Subcutaneous adipose tissue (tissue), 4 donors: ENCODE data around the gene TMEM182. TPM values are rescaled to one million over a fixed set of nuclear protein-coding genes. Genes with fewer than 3 reads are reported as not detected.

ENCODE experiments used
- total RNA-seq, 4 donors: library from RNA; depleted of rRNA; stranded (reverse); fragments of >200 nt; gene quantifications; one replicate each; pipeline ENCODE4 v1.1.0, GENCODE V29; 2016
- TF ChIP-seq, protein P1 (sequence below): fragments of 450-650 bp; IDR thresholded peaks from one replicate; pipeline ENCODE4 v1.5.1; 2016; ENCODE audit warnings: low read depth, mild to moderate bottlenecking, control low read depth, antibody characterized with exemption, moderate library complexity

The TMEM182 gene
- total RNA-seq, 4 donors from 2014 or later, result 1.7 to 2.2 (median 1.8) TPM

DNA sequence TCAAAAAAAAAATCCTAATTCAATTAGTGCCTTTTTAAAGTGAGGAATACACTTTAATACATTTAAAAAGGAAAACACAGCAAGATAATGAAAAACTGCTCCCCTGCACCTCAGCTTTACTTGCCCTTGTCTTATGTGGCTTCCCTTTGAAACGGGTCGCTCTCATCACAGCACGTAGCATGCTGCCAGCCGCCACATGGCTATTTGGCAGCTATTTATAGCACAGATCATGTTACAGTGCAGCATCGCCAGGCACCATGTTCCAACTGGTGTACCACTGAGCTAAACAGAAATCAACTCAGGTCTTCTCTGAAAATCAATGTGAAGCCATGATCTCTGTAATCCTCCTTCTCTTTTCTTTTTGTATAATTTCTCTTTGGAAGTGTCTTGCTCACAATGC, 65.1 kb downstream of the TMEM182 start:
- TF ChIP-seq, protein P1, sequence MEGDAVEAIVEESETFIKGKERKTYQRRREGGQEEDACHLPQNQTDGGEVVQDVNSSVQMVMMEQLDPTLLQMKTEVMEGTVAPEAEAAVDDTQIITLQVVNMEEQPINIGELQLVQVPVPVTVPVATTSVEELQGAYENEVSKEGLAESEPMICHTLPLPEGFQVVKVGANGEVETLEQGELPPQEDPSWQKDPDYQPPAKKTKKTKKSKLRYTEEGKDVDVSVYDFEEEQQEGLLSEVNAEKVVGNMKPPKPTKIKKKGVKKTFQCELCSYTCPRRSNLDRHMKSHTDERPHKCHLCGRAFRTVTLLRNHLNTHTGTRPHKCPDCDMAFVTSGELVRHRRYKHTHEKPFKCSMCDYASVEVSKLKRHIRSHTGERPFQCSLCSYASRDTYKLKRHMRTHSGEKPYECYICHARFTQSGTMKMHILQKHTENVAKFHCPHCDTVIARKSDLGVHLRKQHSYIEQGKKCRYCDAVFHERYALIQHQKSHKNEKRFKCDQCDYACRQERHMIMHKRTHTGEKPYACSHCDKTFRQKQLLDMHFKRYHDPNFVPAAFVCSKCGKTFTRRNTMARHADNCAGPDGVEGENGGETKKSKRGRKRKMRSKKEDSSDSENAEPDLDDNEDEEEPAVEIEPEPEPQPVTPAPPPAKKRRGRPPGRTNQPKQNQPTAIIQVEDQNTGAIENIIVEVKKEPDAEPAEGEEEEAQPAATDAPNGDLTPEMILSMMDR, result no peak

DNA sequence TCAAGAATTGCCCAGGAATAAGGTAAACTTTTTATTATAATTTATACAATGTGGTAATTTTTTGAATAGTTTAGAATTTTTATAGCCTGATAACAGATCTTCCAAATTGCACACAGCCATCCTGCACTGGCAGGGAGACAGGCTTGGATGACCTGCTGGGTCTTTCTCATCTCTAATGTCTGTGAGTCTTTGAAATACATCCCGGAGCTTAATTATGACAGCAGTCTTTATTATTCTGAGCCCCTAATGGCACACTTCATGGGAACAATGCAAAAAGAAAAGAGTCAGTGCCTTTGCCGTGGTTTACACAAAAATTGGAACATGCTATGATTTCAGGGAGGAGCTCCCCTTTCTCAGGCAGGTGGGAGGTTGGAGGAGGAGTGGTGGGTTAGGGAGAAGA, 71.0 kb downstream of the TMEM182 start:
- TF ChIP-seq, protein P1, result no peak

DNA sequence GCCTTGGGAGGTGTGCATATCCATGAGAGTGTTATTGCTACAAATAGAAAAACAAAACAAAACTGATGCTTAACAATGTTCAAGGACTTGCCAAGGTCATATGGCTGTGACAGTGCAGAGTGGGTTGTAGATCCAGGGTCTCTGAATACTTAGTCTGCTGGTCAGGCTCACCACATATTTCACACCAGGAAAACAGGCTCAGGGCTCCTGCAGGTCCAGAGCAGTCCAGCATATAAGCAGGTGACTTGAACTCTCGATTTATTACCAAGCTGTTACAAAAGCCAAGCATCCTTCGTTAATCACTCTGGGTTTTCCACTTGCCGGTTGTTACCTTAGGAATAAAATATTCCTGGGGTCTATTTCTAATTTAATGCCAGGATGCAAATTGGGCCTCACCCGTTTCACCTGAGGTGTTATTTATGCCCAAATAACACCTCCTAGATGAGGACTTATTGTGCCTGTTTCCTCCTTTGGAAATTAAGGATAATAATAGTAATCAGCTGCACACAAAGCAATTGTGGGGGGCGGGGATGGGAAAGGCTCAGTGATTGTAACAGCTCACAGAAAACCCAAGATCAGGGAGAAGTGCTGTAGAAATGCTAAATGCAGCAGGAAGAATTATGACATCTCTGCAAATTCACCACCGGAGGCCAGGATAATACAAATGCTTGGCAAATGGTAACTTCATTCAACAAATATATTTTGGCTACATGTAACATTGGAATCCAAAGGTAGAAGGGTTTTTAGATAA, 72.9 kb downstream of the TMEM182 start:
- TF ChIP-seq, protein P1, result no peak

DNA sequence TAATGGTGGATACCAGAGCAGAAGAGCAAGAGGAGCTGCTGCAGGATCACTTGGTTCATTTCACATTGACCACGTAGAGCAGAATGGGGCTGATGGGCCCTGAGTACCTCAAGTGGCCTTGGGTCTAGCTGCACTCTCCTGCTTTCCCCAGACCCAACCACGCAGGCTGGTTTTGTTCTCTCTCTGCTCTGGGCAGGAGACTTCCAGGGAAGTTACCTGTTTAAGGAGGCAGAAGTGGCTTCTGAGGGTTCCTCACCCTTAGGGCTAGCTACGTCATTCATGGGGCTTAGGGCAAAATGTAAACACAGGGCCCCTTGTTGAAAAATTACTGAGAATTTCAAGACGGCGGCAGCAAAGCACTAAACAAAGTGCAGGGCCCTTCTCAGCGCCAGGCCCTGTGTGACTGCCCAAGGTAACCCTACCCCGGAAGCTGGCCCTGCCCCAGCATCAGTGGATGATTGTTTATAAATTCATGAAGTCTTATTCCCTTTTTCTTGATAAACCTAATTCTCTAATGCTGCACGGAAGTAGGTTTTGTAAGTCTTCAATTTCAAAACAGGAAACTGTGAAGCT, 75.9 kb downstream of the TMEM182 start:
- TF ChIP-seq, protein P1, result no peak

DNA sequence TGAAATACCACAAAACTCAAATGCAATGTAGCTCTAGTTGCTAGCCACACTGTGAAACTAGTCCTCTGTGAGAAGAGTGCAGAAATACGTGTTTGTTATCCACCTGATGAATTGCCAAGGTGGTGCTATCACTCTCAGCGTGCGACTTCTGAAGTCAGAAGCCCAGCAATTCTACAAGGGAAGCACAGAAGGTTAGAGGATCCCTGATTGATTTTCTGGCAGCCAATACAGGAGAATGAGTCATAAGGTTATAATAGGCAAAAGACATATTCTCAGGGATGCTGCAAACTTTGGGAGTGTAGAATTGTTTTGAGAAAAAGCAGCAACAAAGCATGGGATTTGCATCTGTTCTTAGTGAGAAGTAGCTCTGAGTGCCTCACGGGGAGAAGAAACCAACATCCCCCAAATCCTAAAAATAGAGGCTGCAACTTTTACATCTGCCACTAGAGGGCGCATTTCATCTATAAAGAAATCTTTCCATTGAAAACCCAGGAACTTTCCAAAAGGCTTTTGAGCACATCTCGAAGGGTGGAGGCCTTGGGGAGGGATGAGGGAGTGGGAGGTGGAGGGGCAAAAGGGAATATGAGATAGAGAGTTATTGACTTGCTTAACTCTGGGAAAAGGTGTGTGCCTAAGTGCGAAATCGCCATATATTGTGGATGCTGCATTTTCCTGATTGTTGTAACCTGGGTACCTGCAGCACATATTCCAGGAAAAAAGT, 78.0 kb downstream of the TMEM182 start:
- TF ChIP-seq, protein P1, result no peak

DNA sequence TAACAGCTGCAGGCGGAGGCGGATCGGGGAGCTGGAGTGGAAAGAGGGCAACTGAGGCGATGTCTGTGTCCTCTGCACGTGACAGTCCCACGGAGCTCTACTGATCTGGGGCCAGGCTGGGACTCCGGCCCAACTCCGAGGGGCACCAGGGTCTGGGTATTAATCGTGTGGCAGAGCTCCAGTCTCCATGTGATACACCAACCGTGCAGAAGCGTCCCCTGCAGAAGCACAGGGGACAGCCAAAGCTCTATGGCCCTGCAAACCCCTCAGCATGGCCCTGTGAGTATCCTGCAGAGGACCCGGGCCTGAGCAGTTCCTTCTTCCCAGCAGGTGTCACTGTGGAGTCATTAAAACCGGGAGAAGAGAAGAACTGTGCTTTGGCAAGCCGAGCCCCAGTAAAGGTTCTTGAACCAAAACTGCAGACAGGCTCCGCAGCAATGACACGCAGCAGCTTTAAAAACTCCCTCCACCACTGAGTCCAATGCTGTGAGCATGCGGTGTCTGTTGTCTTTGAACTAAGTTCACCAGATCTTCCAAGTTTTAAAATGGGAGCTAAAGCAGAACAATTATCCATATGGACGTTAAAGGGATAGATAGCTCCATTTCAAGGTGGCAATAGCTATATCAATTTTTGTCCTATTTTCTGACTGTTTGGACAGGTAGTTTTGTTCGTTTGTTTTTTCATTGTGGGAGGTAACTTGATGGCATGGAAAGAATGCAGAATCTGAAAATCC, 79.4 kb downstream of the TMEM182 start:
- TF ChIP-seq, protein P1, result no peak
